Stomach (tissue), 9 donors: ENCODE data around the gene FAM227B. TPM values are rescaled to one million over a fixed set of nuclear protein-coding genes. Genes with fewer than 3 reads are reported as not detected.

ENCODE experiments used
- DNase-seq, 2 donors: peaks; one replicate each; pipeline versions ENCODE4 v3.0.0 to v3.0.0-alpha.2; 2013 to 2019
- H3K27ac ChIP-seq, 5 donors: fragments of 200-600 bp in 4 of 5; sonication (generic) in 4 of 5; one replicate each; pipeline ENCODE4 v1.5.1; 2013 to 2019; ENCODE audit warnings: mild to moderate bottlenecking in 1 of 5, moderate library complexity in 1 of 5
- H3K27me3 ChIP-seq, 3 donors: fragments of 200-600 bp; sonication (generic); one replicate each; pipeline ENCODE4 v1.5.1; 2017 to 2019; ENCODE audit warnings: mixed run types in 1 of 3
- H3K36me3 ChIP-seq, 4 donors: fragments of 200-600 bp; sonication (generic); 1 replicate in 3 of 4; 2 replicates in 1 of 4; pipeline ENCODE4 v1.5.1; 2016 to 2019
- H3K4me1 ChIP-seq, 4 donors: fragments of 200-600 bp; sonication (generic); one replicate each; pipeline ENCODE4 v1.5.1; 2016 to 2019
- H3K4me3 ChIP-seq, 4 donors: fragments of 200-600 bp; sonication (generic) in 3 of 4; one replicate each; pipeline ENCODE4 v1.5.1; 2016 to 2019; ENCODE audit warnings: mild to moderate bottlenecking in 1 of 4
- H3K9me3 ChIP-seq, 4 donors: fragments of 200-600 bp; sonication (generic); one replicate each; pipeline ENCODE4 v1.5.1; 2016 to 2019
- CTCF ChIP-seq, 7 experiments: fragments of 450-650 bp in 4 of 7; fragments of 200-600 bp in 3 of 7; sonication (generic) in 3 of 7; IDR thresholded peaks; one replicate each; pipeline ENCODE4 v1.5.1; 2016 to 2019; ENCODE audit warnings: antibody characterized with exemption in 7 of 7, control low read depth in 2 of 7, mild to moderate bottlenecking in 1 of 7
- EP300 ChIP-seq: sonication (generic); formaldehyde crosslinking; IDR thresholded peaks from one replicate; pipeline ENCODE4 v1.6.1; 2017; ENCODE audit warnings: antibody characterized with exemption
- POLR2A ChIP-seq, 4 donors: fragments of 450-650 bp; IDR thresholded peaks; one replicate each; pipeline ENCODE4 v1.6.1; 2016; ENCODE audit warnings: antibody characterized with exemption in 4 of 4, control low read depth in 2 of 4, mild to moderate bottlenecking in 1 of 4, moderate library complexity in 1 of 4
- POLR2AphosphoS5 ChIP-seq, 3 donors: sonication (generic); formaldehyde crosslinking; IDR thresholded peaks; one replicate each; pipeline ENCODE4 v1.6.1; 2016; ENCODE audit warnings: antibody characterized with exemption in 3 of 3
- WGBS, 5 donors: extraction: QIAGEN DNeasy Blood & Tissue Kit in 3 of 5; methylation state at CpG; one replicate each; pipeline versions ENCODE4 v1.1.5 to v1.1.7; 2013 to 2018; 5-methylcytosine and 5-hydroxymethylcytosine counted together
- intact Hi-C: fragments of 100-400 bp; cut with DNase I; formaldehyde crosslinking; loops from one replicate; pipeline ENCODE4 v1.15.1; 2023; ENCODE audit warnings: low total_unique reads
- polyA plus RNA-seq, 3 donors: library from polyadenylated mRNA; stranded (reverse); fragments of 200-250 nt; gene quantifications; one replicate each; pipeline ENCODE4 v1.2.3, GENCODE V29; 2013
- total RNA-seq, 5 donors: library from RNA; depleted of rRNA; stranded (reverse); fragments of >200 nt; gene quantifications; one replicate each; pipeline versions ENCODE4 v1.1.0 to v1.2.3, GENCODE V29; 2014 to 2016
- donor health status: healthy with polysubstance abuse.
- donor health status: Bipolar disorder and iron deficiency.
- donor health status: healthy.

Gene FAM227B
- total and polyA plus RNA-seq, 8 donors, result 1.3 to 7.1 (median 2.9) TPM; not detected in 1

- no peak for DNase-seq
- H3K27me3 ChIP-seq, result no peaks in the 10 kb centered on the region
- H3K27ac ChIP-seq, result no peak overlapping the region
- H3K36me3 ChIP-seq, result peaks cover 0 to 33% (median 24%) of the 10 kb centered on the region in 4 donors
- intact Hi-C loops, result no loop called here
- TF ChIP-seq POLR2AphosphoS5 (IDR thresholded peaks at IDR 0.05) (no peak), CTCF (IDR thresholded peaks at IDR 0.05) (no peak), EP300 (no peak), POLR2A (IDR thresholded peaks at IDR 0.05) (no peak)
- no peaks in the 10 kb centered on the region for H3K9me3 ChIP-seq
- H3K4me3 ChIP-seq, result no peak overlapping the region
- no peaks in the 10 kb centered on the region for H3K4me1 ChIP-seq
- WGBS, 5 donors, result 92 to 95% (median 94%) methylated on average over 3 of the region's 3 CpGs
Observed at GRCh38 chr15:49300856-49301255, 319.8 kb downstream of the FAM227B start.

- 90 to 100% (median 98%) methylated on average over 1 of the region's 1 CpG for WGBS, 5 donors
- intact Hi-C loops, result no loop called here
- no peak overlapping the region for H3K27ac ChIP-seq
- no peaks in the 10 kb centered on the region for H3K4me1 ChIP-seq
- DNase-seq, result no peak
- TF ChIP-seq CTCF (IDR thresholded peaks at IDR 0.05), result no peak
- TF ChIP-seq POLR2AphosphoS5 (IDR thresholded peaks at IDR 0.05), result no peak
- no peak for TF ChIP-seq POLR2A (IDR thresholded peaks at IDR 0.05)
- no peak for TF ChIP-seq EP300
- H3K4me3 ChIP-seq, result no peak overlapping the region
- peaks cover 6 to 34% (median 26%) of the 10 kb centered on the region in 4 donors for H3K36me3 ChIP-seq
- no peaks in the 10 kb centered on the region for H3K27me3 ChIP-seq
- H3K9me3 ChIP-seq, result no peaks in the 10 kb centered on the region
Observed at GRCh38 chr15:49297584-49297983, 323.0 kb downstream of the FAM227B start.

GRCh38 chr15:49296258-49296657 is 324.4 kb downstream of the FAM227B start:
- no peak for DNase-seq
- Histone ChIP-seq H3K4me3 (no peak overlapping the region), H3K4me1 (no peaks in the 10 kb centered on the region), H3K36me3 (peaks cover 6 to 42% (median 36%) of the 10 kb centered on the region in 4 donors), H3K27me3 (no peaks in the 10 kb centered on the region), H3K9me3 (no peaks in the 10 kb centered on the region), H3K27ac (no peak overlapping the region)
- 94 to 98% (median 95%) methylated on average over 1 of the region's 1 CpG for WGBS, 5 donors
- intact Hi-C loops, result no loop called here
- TF ChIP-seq CTCF (IDR thresholded peaks at IDR 0.05) (no peak), POLR2A (IDR thresholded peaks at IDR 0.05) (no peak), POLR2AphosphoS5 (IDR thresholded peaks at IDR 0.05) (no peak), EP300 (no peak)

GRCh38 chr15:49293941-49294340 is 326.7 kb downstream of the FAM227B start:
- Histone ChIP-seq H3K36me3 (peaks cover 6 to 52% (median 41%) of the 10 kb centered on the region in 4 donors), H3K27me3 (no peaks in the 10 kb centered on the region), H3K4me3 (no peak overlapping the region), H3K4me1 (no peaks in the 10 kb centered on the region), H3K27ac (no peak overlapping the region), H3K9me3 (no peaks in the 10 kb centered on the region)
- TF ChIP-seq POLR2A (IDR thresholded peaks at IDR 0.05) (no peak), CTCF (IDR thresholded peaks at IDR 0.05) (no peak), POLR2AphosphoS5 (IDR thresholded peaks at IDR 0.05) (no peak), EP300 (no peak)
- intact Hi-C loops, result no loop called here
- no peak for DNase-seq
